Body of pancreas (tissue), 4 donors: ENCODE measurements around the gene FBLN2. TPM values are rescaled to one million over a fixed set of nuclear protein-coding genes. Genes with fewer than 3 reads are reported as not detected.

ENCODE experiments used
- ATAC-seq: fragments of 150-250 bp; one replicate; pipeline ENCODE4 v1.9.1; 2016
- DNase-seq, 4 donors: peaks; one replicate each; pipeline ENCODE4 v3.0.0-alpha.2; 2019
- H3K27ac ChIP-seq, 4 donors: fragments of 200-600 bp; sonication (generic); 1 replicate in 3 of 4; 2 replicates in 1 of 4; pipeline versions ENCODE4 v1.5.1 to v1.6.1; 2016 to 2019; ENCODE audit warnings: mild to moderate bottlenecking in 1 of 4, mixed read lengths in 1 of 4, moderate library complexity in 1 of 4
- H3K27me3 ChIP-seq, 2 donors: fragments of 200-600 bp; sonication (generic); one replicate each; pipeline ENCODE4 v1.6.0; 2016; ENCODE audit warnings: mild to moderate bottlenecking in 1 of 2
- H3K36me3 ChIP-seq, 2 donors: fragments of 200-600 bp; sonication (generic); replicated peaks in 1 of 2; 2 replicates each; pipeline ENCODE4 v1.5.1; 2016; ENCODE audit warnings: low read depth in 2 of 2; ENCODE audit not compliant: insufficient read depth in 1 of 2
- H3K4me1 ChIP-seq: fragments of 200-600 bp; sonication (generic); one replicate; pipeline ENCODE4 v1.6.0; 2016
- H3K4me3 ChIP-seq, 2 donors: fragments of 200-600 bp; sonication (generic); 1 replicate in 1 of 2; 2 replicates in 1 of 2; pipeline ENCODE4 v1.5.1; 2016 to 2019
- H3K9me3 ChIP-seq, 3 donors: fragments of 200-600 bp; sonication (generic); 1 replicate in 2 of 3; 2 replicates in 1 of 3; pipeline ENCODE4 v1.5.1; 2016
- CTCF ChIP-seq, 7 experiments: fragments of 450-650 bp in 4 of 7; fragments of 200-600 bp in 3 of 7; sonication (generic) in 3 of 7; IDR thresholded peaks; one replicate each; pipeline ENCODE4 v1.5.1; 2016 to 2019; ENCODE audit warnings: antibody characterized with exemption in 7 of 7
- POLR2A ChIP-seq, 3 donors: fragments of 450-650 bp; IDR thresholded peaks; one replicate each; pipeline ENCODE4 v1.6.1; 2016; ENCODE audit warnings: antibody characterized with exemption in 3 of 3, mild to moderate bottlenecking in 2 of 3
- whole genome bisulfite sequencing, 2 donors: methylation state at CpG; one replicate each; pipeline ENCODE4 v1.1.5; 2017; 5-methylcytosine and 5-hydroxymethylcytosine counted together
- intact Hi-C: fragments of 100-400 bp; cut with DNase I; formaldehyde crosslinking; loops from one replicate; pipeline ENCODE4 v1.15.1; 2023
- total RNA-seq, 2 donors: library from RNA; depleted of rRNA; stranded (reverse); fragments of >200 nt; gene quantifications; one replicate each; pipeline ENCODE4 v1.1.0, GENCODE V29; 2016

Gene FBLN2
- total RNA-seq, 2 donors from 2014 or later: 18.9 to 54.7 TPM

- DNase-seq (no peak), ATAC-seq (no peak)
- no peaks in the 10 kb centered on the region for H3K27me3 ChIP-seq
- no peak overlapping the region for H3K4me3 ChIP-seq
- TF ChIP-seq CTCF (IDR thresholded peaks at IDR 0.05) (no peak), POLR2A (IDR thresholded peaks at IDR 0.05) (no peak)
- peaks cover 24% of the 10 kb centered on the region for H3K4me1 ChIP-seq
- no peaks in the 10 kb centered on the region for H3K36me3 ChIP-seq
- intact Hi-C loops: no loop called here
- no peaks in the 10 kb centered on the region for H3K9me3 ChIP-seq
- 86 to 93% methylated on average over 5 of the region's 5 CpGs for WGBS, 2 donors
- H3K27ac ChIP-seq: no peak overlapping the region
Observed at GRCh38 chr3:13598201-13598600, 49.3 kb downstream of the FBLN2 start.

- peak overlapping the region in 2 of 4 donors; percentile 25 to 66 for H3K27ac ChIP-seq
- intact Hi-C loops: no loop called here
- WGBS, 2 donors: 54 to 55% methylated on average over 10 of the region's 10 CpGs
- H3K4me1 ChIP-seq: peaks cover 24% of the 10 kb centered on the region
- H3K27me3 ChIP-seq: no peaks in the 10 kb centered on the region
- DNase-seq (peak; percentile 75 to 94 (median 87)), ATAC-seq (peak; percentile 83)
- H3K36me3 ChIP-seq: no peaks in the 10 kb centered on the region
- H3K9me3 ChIP-seq: no peaks in the 10 kb centered on the region
- no peak for TF ChIP-seq CTCF (IDR thresholded peaks at IDR 0.05)
- no peak overlapping the region for H3K4me3 ChIP-seq
Observed at GRCh38 chr3:13598926-13599886, 50.3 kb downstream of the FBLN2 start.

GRCh38 chr3:13599887-13600450 is 51.0 kb downstream of the FBLN2 start:
- Histone ChIP-seq H3K27me3 (no peaks in the 10 kb centered on the region), H3K4me1 (peaks cover 24% of the 10 kb centered on the region), H3K27ac (peak overlapping the region in 2 of 4 donors; percentile 66 to 69), H3K4me3 (no peak overlapping the region), H3K9me3 (no peaks in the 10 kb centered on the region), H3K36me3 (no peaks in the 10 kb centered on the region)
- 60 to 66% methylated on average over 11 of the region's 11 CpGs for WGBS, 2 donors
- TF ChIP-seq CTCF (IDR thresholded peaks at IDR 0.05) (no peak), POLR2A (IDR thresholded peaks at IDR 0.05) (no peak)
- intact Hi-C loops: no loop called here
- no peak for ATAC-seq
- no peak for DNase-seq

- DNase-seq: no peak
- H3K36me3 ChIP-seq: no peaks in the 10 kb centered on the region
- no peaks in the 10 kb centered on the region for H3K27me3 ChIP-seq
- ATAC-seq: no peak
- H3K27ac ChIP-seq: no peak overlapping the region
- 72 to 94% methylated on average over 7 to 8 of the region's 9 CpGs for WGBS, 2 donors
- no peaks in the 10 kb centered on the region for H3K9me3 ChIP-seq
- TF ChIP-seq CTCF (IDR thresholded peaks at IDR 0.05): no peak
- no peak for TF ChIP-seq POLR2A (IDR thresholded peaks at IDR 0.05)
- peaks cover 16% of the 10 kb centered on the region for H3K4me1 ChIP-seq
- intact Hi-C loops: no loop called here
- no peak overlapping the region for H3K4me3 ChIP-seq
Observed at GRCh38 chr3:13600950-13601691, 52.2 kb downstream of the FBLN2 start.
